GM23338 (cell line): ENCODE measurements around the gene DNAJC17. TPM values are rescaled to one million over a fixed set of nuclear protein-coding genes. Genes with fewer than 3 reads are reported as not detected.

ENCODE experiments used
- ATAC-seq: fragments of 200-7000 bp; cut with Tn5 transposase; 3 replicates; pipeline ENCODE4 v1.9.1; 2020
- DNase-seq: peaks from one replicate; pipeline ENCODE4 v3.0.0-alpha.2; 2015; ENCODE audit warnings: low spot score
- H2AFZ ChIP-seq: fragments of 200-600 bp; sonication (generic); 2 replicates; pipeline ENCODE4 v1.8.0; 2016; ENCODE audit warnings: antibody characterized with exemption, mild to moderate bottlenecking, moderate library complexity
- H3F3A ChIP-seq: fragments of 200-600 bp; sonication (generic); replicated peaks from 2 replicates; pipeline ENCODE4 v1.8.0; 2017; ENCODE audit warnings: antibody characterized with exemption, mixed run types, low read depth
- H3K27ac ChIP-seq: fragments of 200-600 bp; sonication (generic); 2 replicates; pipeline ENCODE4 v1.6.1; 2016; ENCODE audit warnings: low read depth
- H3K27me3 ChIP-seq: fragments of 200-600 bp; sonication (generic); 2 replicates; pipeline ENCODE4 v1.8.0; 2016; ENCODE audit warnings: mild to moderate bottlenecking, mixed run types, moderate library complexity; ENCODE audit not compliant: insufficient read depth
- H3K36me3 ChIP-seq: fragments of 200-600 bp; sonication (generic); 2 replicates; pipeline ENCODE4 v1.8.0; 2016; ENCODE audit warnings: mild to moderate bottlenecking; ENCODE audit not compliant: insufficient read depth
- H3K4me1 ChIP-seq: fragments of 200-600 bp; sonication (generic); 2 replicates; pipeline ENCODE4 v1.8.0; 2016; ENCODE audit warnings: mild to moderate bottlenecking, moderate library complexity; ENCODE audit not compliant: insufficient read depth
- H3K4me2 ChIP-seq: fragments of 200-600 bp; sonication (generic); 2 replicates; pipeline ENCODE4 v1.7.1; 2017; ENCODE audit warnings: mixed run types
- H3K4me3 ChIP-seq: fragments of 200-600 bp; sonication (generic); 2 replicates; pipeline ENCODE4 v1.6.1; 2016; ENCODE audit warnings: mixed run types
- H3K79me2 ChIP-seq: fragments of 200-600 bp; sonication (generic); replicated peaks from 2 replicates; pipeline ENCODE4 v1.8.0; 2017; ENCODE audit warnings: mild to moderate bottlenecking; ENCODE audit not compliant: insufficient read depth
- H3K9me2 ChIP-seq: fragments of 200-600 bp; sonication (generic); 2 replicates; pipeline ENCODE4 v1.8.0; 2017; ENCODE audit not compliant: insufficient read depth
- H4K20me1 ChIP-seq: fragments of 200-600 bp; sonication (generic); replicated peaks from 2 replicates; pipeline ENCODE4 v1.8.0; 2017; ENCODE audit warnings: mild to moderate bottlenecking; ENCODE audit not compliant: insufficient read depth
- H3K27ac Mint-ChIP-seq: 2 replicates; pipeline ENCODE4 v1.8.0; 2020; ENCODE audit warnings: inconsistent platforms, mild to moderate bottlenecking, moderate library complexity, mixed read lengths
- H3K27me3 Mint-ChIP-seq: 3 replicates; pipeline ENCODE4 v1.8.0; 2022; ENCODE audit warnings: low read depth, mild to moderate bottlenecking, moderate library complexity, mixed read lengths, inconsistent platforms; ENCODE audit not compliant: insufficient read depth, poor library complexity
- H3K36me3 Mint-ChIP-seq: 3 replicates; pipeline ENCODE4 v1.8.0; 2021; ENCODE audit warnings: low read depth, mild to moderate bottlenecking, inconsistent platforms, moderate library complexity, mixed read lengths
- H3K4me1 Mint-ChIP-seq: 3 replicates; pipeline ENCODE4 v1.8.0; 2020; ENCODE audit warnings: mild to moderate bottlenecking, inconsistent platforms, mixed read lengths
- H3K4me3 Mint-ChIP-seq: 3 replicates; pipeline ENCODE4 v1.8.0; 2021; ENCODE audit warnings: moderate library complexity, mild to moderate bottlenecking, inconsistent platforms, mixed read lengths
- H3K9me3 Mint-ChIP-seq: 3 replicates; pipeline ENCODE4 v1.8.0; 2020; ENCODE audit warnings: moderate library complexity, mild to moderate bottlenecking, inconsistent platforms, mixed read lengths
- CREB1 ChIP-seq: fragments of 250-450 bp; sonication (Bioruptor Pico); IDR thresholded peaks from 2 replicates; pipeline ENCODE4 v1.5.0; 2020; ENCODE audit warnings: low read depth, mild to moderate bottlenecking, moderate library complexity
- EZH2 ChIP-seq: fragments of 200-600 bp; sonication (generic); IDR thresholded peaks from one replicate; pipeline ENCODE4 v1.8.0; 2017; ENCODE audit warnings: antibody characterized with exemption, mild to moderate bottlenecking, low read depth; ENCODE audit not compliant: unreplicated experiment
- EZH2phosphoT487 ChIP-seq: fragments of 200-600 bp; sonication (generic); IDR thresholded peaks from one replicate; pipeline ENCODE4 v1.8.1; 2018; ENCODE audit warnings: antibody characterized with exemption; ENCODE audit not compliant: unreplicated experiment
- JUNB ChIP-seq: IDR thresholded peaks from one replicate; pipeline ENCODE4 v1.6.1; 2016; ENCODE audit warnings: antibody characterized with exemption; ENCODE audit not compliant: unreplicated experiment
- NANOG ChIP-seq: IDR thresholded peaks from 2 replicates; pipeline ENCODE4 v1.6.1; 2016; ENCODE audit warnings: antibody characterized with exemption, borderline replicate concordance
- REST ChIP-seq: IDR thresholded peaks from one replicate; pipeline ENCODE4 v1.6.1; 2018; ENCODE audit warnings: antibody characterized with exemption; ENCODE audit not compliant: unreplicated experiment
- STAT1 ChIP-seq: IDR thresholded peaks from one replicate; pipeline ENCODE4 v1.6.1; 2016; ENCODE audit warnings: antibody characterized with exemption; ENCODE audit not compliant: unreplicated experiment
- ZNF331 ChIP-seq: fragments of 250-450 bp; sonication (Bioruptor Pico); IDR thresholded peaks from 2 replicates; pipeline ENCODE4 v1.5.0; 2020; ENCODE audit warnings: low read depth, mild to moderate bottlenecking, moderate library complexity
- ZNF462 ChIP-seq: fragments of 250-450 bp; sonication (Bioruptor Pico); IDR thresholded peaks from 2 replicates; pipeline ENCODE4 v1.5.0; 2020; ENCODE audit warnings: mild to moderate bottlenecking, moderate library complexity
- polyA plus RNA-seq: library from polyadenylated mRNA; unstranded; fragments of >200 nt; fragmentation: Nextera tagmentation; extraction: Ambion mirVana; gene quantifications from 2 replicates; pipeline ENCODE4 v1.2.1, GENCODE V29; 2016
- total RNA-seq: library from RNA; depleted of rRNA; stranded (reverse); fragments of >200 nt; shearing (Covaris generic); gene quantifications from 2 replicates; pipeline ENCODE4 v1.2.3, GENCODE V29; 2014
- TF ChIP-seq, protein P1 (sequence below), 2 experiments: fragments of 200-600 bp in 1 of 2; sonication (generic) in 1 of 2; conservative IDR thresholded peaks; 2 replicates each; pipeline versions ENCODE4 v1.5.1 to v1.6.1; 2016 to 2017; ENCODE audit warnings: antibody characterized with exemption in 2 of 2, low read depth in 2 of 2, mild to moderate bottlenecking in 2 of 2, moderate library complexity in 1 of 2

DNAJC17 gene
- total and polyA plus RNA-seq, 2 experiments from 2014 or later: 23.0 to 77.6 TPM

DNA sequence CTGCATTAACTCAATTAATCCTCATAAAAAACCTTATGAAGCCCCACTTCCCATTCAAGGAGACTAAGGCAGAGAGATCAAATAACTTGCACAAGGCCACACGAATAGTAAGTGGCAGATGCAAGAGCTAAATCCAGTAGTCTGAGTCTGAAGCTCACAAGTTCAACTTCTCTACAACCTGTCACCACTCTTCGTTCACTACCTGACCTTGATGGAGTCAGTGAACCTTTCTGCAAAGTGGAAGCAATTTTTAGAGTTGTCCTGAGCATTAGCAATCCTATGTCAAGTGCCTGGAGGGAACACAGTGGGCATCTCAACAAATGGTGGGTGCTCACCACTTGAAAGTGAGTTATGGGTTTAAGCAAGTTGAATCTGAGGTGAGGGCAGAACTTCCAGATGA lies 34.5 kb upstream of the DNAJC17 start:
- no peak for ATAC-seq
- no peak overlapping the region for H3K4me3 ChIP-seq

DNA sequence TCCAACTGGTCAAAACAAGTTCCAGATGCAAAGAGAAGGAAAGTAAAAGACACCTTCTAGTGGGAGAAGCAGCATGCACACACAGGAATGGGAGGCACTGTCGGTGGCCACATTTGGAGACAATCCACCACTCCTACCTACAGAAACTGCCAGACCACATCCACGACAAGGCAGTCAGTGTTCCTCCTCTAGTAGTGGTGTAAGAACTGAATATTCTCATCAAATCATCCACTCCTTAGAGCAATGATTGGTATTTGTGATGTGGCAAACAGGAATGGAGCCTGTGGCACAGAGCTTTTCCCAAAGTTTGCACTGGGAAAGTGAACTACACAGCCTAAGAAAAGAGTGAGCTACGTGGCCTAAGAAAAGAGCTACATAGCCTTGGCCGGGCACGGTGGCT lies 31.5 kb upstream of the DNAJC17 start:
- no peak for DNase-seq
- Mint-ChIP-seq H3K4me3 (no peak overlapping the region), H3K27me3 (peaks cover 10% of the 10 kb centered on the region), H3K27ac (no peak overlapping the region), H3K4me1 (peaks cover 8% of the 10 kb centered on the region; the same call in 2 of the 3 replicates), H3K9me3 (0 out of 3 replicates have a peak, but pooled peaks cover 3% of the 10 kb centered on the region), H3K36me3 (no peaks in the 10 kb centered on the region)
- no peak for ATAC-seq
- no peaks in the 10 kb centered on the region for H4K20me1 ChIP-seq
- no peak overlapping the region for H3K27ac ChIP-seq
- 0 out of 2 replicates have a peak, but pooled peaks cover 3% of the 10 kb centered on the region for H3K79me2 ChIP-seq
- peaks cover 7% of the 10 kb centered on the region; the same call in 1 of the 2 replicates for H3F3A ChIP-seq
- H3K27me3 ChIP-seq: 0 out of 2 replicates have a peak, but pooled peaks cover 4% of the 10 kb centered on the region
- H3K4me1 ChIP-seq: peaks cover 5% of the 10 kb centered on the region; the same call in 1 of the 2 replicates
- H3K4me3 ChIP-seq: no peak overlapping the region
- no peak for TF ChIP-seq ZNF462
- no peak for TF ChIP-seq STAT1
- TF ChIP-seq NANOG: no peak
- no peak for TF ChIP-seq REST
- no peak for TF ChIP-seq CREB1 (CRISPR knock-in tag)
- no peaks in the 10 kb centered on the region for H3K9me2 ChIP-seq
- H2AFZ ChIP-seq: no peak overlapping the region
- no peaks in the 10 kb centered on the region for H3K36me3 ChIP-seq
- no peak overlapping the region for H3K4me2 ChIP-seq

More for the DNA sequence above, 34.5 kb upstream of the DNAJC17 start:
- peaks cover 20% of the 10 kb centered on the region for H3K36me3 Mint-ChIP-seq
- H3K9me3 Mint-ChIP-seq: 0 out of 3 replicates have a peak, but pooled peaks cover 3% of the 10 kb centered on the region
- no peak overlapping the region for H3K27ac ChIP-seq
- no peak overlapping the region for H2AFZ ChIP-seq
- no peak overlapping the region for H3K4me3 Mint-ChIP-seq
- H3K79me2 ChIP-seq: peaks cover 26% of the 10 kb centered on the region
- H3K27ac Mint-ChIP-seq: no peak overlapping the region
- H3K4me1 ChIP-seq: peaks cover 21% of the 10 kb centered on the region
- H3K4me2 ChIP-seq: no peak overlapping the region
- H3K4me1 Mint-ChIP-seq: peaks cover 27% of the 10 kb centered on the region
- TF ChIP-seq EZH2 (no peak), EZH2phosphoT487 (no peak), ZNF331 (CRISPR knock-in tag) (no peak), JUNB (no peak)
- TF ChIP-seq, protein P1, sequence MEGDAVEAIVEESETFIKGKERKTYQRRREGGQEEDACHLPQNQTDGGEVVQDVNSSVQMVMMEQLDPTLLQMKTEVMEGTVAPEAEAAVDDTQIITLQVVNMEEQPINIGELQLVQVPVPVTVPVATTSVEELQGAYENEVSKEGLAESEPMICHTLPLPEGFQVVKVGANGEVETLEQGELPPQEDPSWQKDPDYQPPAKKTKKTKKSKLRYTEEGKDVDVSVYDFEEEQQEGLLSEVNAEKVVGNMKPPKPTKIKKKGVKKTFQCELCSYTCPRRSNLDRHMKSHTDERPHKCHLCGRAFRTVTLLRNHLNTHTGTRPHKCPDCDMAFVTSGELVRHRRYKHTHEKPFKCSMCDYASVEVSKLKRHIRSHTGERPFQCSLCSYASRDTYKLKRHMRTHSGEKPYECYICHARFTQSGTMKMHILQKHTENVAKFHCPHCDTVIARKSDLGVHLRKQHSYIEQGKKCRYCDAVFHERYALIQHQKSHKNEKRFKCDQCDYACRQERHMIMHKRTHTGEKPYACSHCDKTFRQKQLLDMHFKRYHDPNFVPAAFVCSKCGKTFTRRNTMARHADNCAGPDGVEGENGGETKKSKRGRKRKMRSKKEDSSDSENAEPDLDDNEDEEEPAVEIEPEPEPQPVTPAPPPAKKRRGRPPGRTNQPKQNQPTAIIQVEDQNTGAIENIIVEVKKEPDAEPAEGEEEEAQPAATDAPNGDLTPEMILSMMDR (conservative IDR thresholded peaks at IDR 0.05; ENCODE audit: low read depth in 2 of 2): no peak
- H3F3A ChIP-seq: peaks cover 7% of the 10 kb centered on the region; the same call in 1 of the 2 replicates
- no peaks in the 10 kb centered on the region for H3K36me3 ChIP-seq
- no peaks in the 10 kb centered on the region for H3K9me2 ChIP-seq
- peaks cover 13% of the 10 kb centered on the region for H4K20me1 ChIP-seq
- no peak for DNase-seq
- 0 out of 2 replicates have a peak, but pooled peaks cover 4% of the 10 kb centered on the region for H3K27me3 ChIP-seq
- H3K27me3 Mint-ChIP-seq: peaks cover 14% of the 10 kb centered on the region
